Activated B cell treated with CpG ODN at 0.5 μM for 24 hours (primary cell): Measurements from ENCODE around the gene ARID4B. TPM values are rescaled to one million over a fixed set of nuclear protein-coding genes. Genes with fewer than 3 reads are reported as not detected.

ENCODE experiments used
- ATAC-seq: fragments of 200-7000 bp; cut with Tn5 transposase; one replicate; pipeline ENCODE4 v1.10.0; 2021; ENCODE audit warnings: low read depth, mild to moderate bottlenecking, moderate library complexity
- CTCF ChIA-PET: fragments of 350-600 bp; sonication (Branson Sonifier 250); formaldehyde crosslinking; loops from one replicate; lab custom pipeline; 2021; ENCODE audit warnings: antibody characterized with exemption; lab: Charles Lee
- POLR2A ChIA-PET: fragments of 350-600 bp; sonication (Branson Sonifier 250); formaldehyde crosslinking; loops from one replicate; lab custom pipeline; 2021; ENCODE audit warnings: antibody characterized with exemption; lab: Charles Lee
- DNase-seq: peaks from one replicate; pipeline ENCODE4 v3.0.0; 2022
- H3K27ac Mint-ChIP-seq: one replicate; pipeline ENCODE4 v1.8.0; 2020; ENCODE audit warnings: mixed read lengths
- H3K27me3 Mint-ChIP-seq: one replicate; pipeline ENCODE4 v1.8.0; 2021; ENCODE audit warnings: mixed read lengths
- H3K36me3 Mint-ChIP-seq: one replicate; pipeline ENCODE4 v1.8.0; 2021; ENCODE audit warnings: low read depth, mixed read lengths
- H3K4me1 Mint-ChIP-seq: one replicate; pipeline ENCODE4 v1.8.0; 2021; ENCODE audit warnings: mixed read lengths
- H3K4me3 Mint-ChIP-seq: one replicate; pipeline ENCODE4 v1.8.0; 2020; ENCODE audit warnings: mild to moderate bottlenecking, mixed read lengths
- H3K9me3 Mint-ChIP-seq: one replicate; pipeline ENCODE4 v1.8.0; 2020; ENCODE audit warnings: mixed read lengths
- intact Hi-C: fragments of 100-400 bp; cut with micrococcal nuclease; formaldehyde crosslinking; loops from one replicate; pipeline ENCODE4 v1.15.1; 2024
- total RNA-seq: library from RNA; stranded (reverse); gene quantifications from 2 replicates; pipeline ENCODE4 v1.2.3, GENCODE V29; 2022
- TF ChIP-seq, protein P1 (sequence below): fragments of 200-600 bp; IDR thresholded peaks from one replicate; pipeline ENCODE4 v1.8.0; 2022; ENCODE audit warnings: antibody characterized with exemption, mild to moderate bottlenecking

The ARID4B gene
- total RNA-seq, 1 donor from 2014 or later = 78.5 TPM

- TF ChIP-seq, protein P1, sequence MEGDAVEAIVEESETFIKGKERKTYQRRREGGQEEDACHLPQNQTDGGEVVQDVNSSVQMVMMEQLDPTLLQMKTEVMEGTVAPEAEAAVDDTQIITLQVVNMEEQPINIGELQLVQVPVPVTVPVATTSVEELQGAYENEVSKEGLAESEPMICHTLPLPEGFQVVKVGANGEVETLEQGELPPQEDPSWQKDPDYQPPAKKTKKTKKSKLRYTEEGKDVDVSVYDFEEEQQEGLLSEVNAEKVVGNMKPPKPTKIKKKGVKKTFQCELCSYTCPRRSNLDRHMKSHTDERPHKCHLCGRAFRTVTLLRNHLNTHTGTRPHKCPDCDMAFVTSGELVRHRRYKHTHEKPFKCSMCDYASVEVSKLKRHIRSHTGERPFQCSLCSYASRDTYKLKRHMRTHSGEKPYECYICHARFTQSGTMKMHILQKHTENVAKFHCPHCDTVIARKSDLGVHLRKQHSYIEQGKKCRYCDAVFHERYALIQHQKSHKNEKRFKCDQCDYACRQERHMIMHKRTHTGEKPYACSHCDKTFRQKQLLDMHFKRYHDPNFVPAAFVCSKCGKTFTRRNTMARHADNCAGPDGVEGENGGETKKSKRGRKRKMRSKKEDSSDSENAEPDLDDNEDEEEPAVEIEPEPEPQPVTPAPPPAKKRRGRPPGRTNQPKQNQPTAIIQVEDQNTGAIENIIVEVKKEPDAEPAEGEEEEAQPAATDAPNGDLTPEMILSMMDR = no peak
- Mint-ChIP-seq H3K27ac (no peak overlapping the region), H3K4me3 (no peak overlapping the region), H3K27me3 (no peaks in the 10 kb centered on the region), H3K4me1 (peaks cover 8% of the 10 kb centered on the region), H3K36me3 (peaks cover 54% of the 10 kb centered on the region), H3K9me3 (no peaks in the 10 kb centered on the region)
- ATAC-seq (no peak), DNase-seq (no peak)
- ChIA-PET POLR2A (no interaction called here), CTCF (interaction anchor here (1.1 to 1.9 kb wide), 4 partner anchors 12 to 88 kb away, joined by 3 to 6 read pairs (median 4); no protein-coding TSS in a partner anchor)
- intact Hi-C loops = no loop called here
Measured at GRCh38 chr1:235341334-235341733, 13.4 kb upstream of the ARID4B start.

DNA sequence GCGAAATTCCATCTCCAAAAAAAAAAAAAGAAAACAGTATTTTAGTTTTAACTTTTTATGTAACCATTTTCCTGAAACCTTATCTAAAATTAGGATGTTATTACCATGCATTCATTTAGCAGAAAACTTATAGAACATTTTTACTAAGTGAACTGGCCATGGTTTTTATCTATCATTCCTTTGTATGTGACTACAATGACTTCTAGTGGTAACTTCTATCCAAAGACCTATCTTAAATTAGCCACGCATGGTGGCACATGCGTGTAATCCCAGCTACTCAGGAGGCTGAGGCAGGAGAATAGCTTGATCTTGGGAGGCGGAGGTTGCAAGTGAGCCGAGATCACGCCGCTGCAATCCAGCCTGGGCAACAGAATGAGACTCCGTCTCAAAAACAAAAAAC lies 11.8 kb upstream of the ARID4B start:
- H3K27ac Mint-ChIP-seq = no peak overlapping the region
- ATAC-seq (no peak), DNase-seq (no peak)
- H3K36me3 Mint-ChIP-seq = peaks cover 49% of the 10 kb centered on the region
- TF ChIP-seq, protein P1 = no peak
- ChIA-PET CTCF (interaction anchor here (1.7 kb wide), 1 partner anchor 76 kb away, joined by 6 read pairs; no protein-coding TSS in a partner anchor), POLR2A (interaction anchor here (0.6 kb wide), 1 partner anchor 9 kb away, joined by 7 read pairs; no protein-coding TSS in a partner anchor)
- no peak overlapping the region for H3K4me3 Mint-ChIP-seq
- H3K9me3 Mint-ChIP-seq = no peaks in the 10 kb centered on the region
- intact Hi-C loops = no loop called here
- H3K4me1 Mint-ChIP-seq = peaks cover 8% of the 10 kb centered on the region
- H3K27me3 Mint-ChIP-seq = no peaks in the 10 kb centered on the region

- TF ChIP-seq, protein P1 = no peak
- H3K4me3 Mint-ChIP-seq = no peak overlapping the region
- ChIA-PET POLR2A (no interaction called here), CTCF (no interaction called here)
- peaks cover 12% of the 10 kb centered on the region for H3K4me1 Mint-ChIP-seq
- H3K27ac Mint-ChIP-seq = no peak overlapping the region
- peak; percentile 45 for ATAC-seq
- no peak for DNase-seq
- no peaks in the 10 kb centered on the region for H3K9me3 Mint-ChIP-seq
- intact Hi-C loops = no loop called here
- H3K27me3 Mint-ChIP-seq = no peaks in the 10 kb centered on the region
- H3K36me3 Mint-ChIP-seq = peaks cover 35% of the 10 kb centered on the region
Measured at GRCh38 chr1:235336903-235337302, 8.9 kb upstream of the ARID4B start.

GRCh38 chr1:235331401-235331800 lies 3.4 kb upstream of the ARID4B start:
- Mint-ChIP-seq H3K4me1 (peaks cover 8% of the 10 kb centered on the region), H3K36me3 (peaks cover 19% of the 10 kb centered on the region), H3K27me3 (no peaks in the 10 kb centered on the region), H3K9me3 (no peaks in the 10 kb centered on the region), H3K4me3 (peak overlapping the region; percentile 20), H3K27ac (no peak overlapping the region)
- intact Hi-C loops = no loop called here
- CTCF ChIA-PET = interaction anchor here (1.6 kb wide), 1 partner anchor 79 kb away, joined by 7 read pairs; no protein-coding TSS in a partner anchor
- no peak for DNase-seq
- POLR2A ChIA-PET = interaction anchor here (0.6 to 0.7 kb wide), 3 partner anchors 9 to 1328 kb away, joined by 3 to 7 read pairs (median 5); no protein-coding TSS in a partner anchor
- no peak for ATAC-seq
- TF ChIP-seq, protein P1 = no peak

DNA sequence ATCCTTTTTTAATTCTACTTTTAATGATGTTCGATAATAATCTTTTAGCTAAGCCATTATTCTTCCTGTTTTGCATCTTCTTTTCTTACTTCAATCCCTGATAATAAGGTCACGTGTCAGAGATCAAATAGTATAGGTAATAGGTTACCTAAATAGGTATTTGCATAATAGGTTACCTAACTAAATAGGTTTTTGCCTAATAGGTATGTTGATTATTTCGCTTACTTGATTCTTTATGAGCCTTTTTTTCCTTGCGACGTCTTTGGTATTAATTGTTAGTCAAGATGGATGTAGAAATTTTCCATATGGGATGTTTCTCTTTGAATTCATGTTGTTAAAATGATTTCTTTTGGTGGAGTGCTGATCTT lies 2.9 kb upstream of the ARID4B start:
- no peaks in the 10 kb centered on the region for H3K27me3 Mint-ChIP-seq
- peaks cover 12% of the 10 kb centered on the region for H3K4me1 Mint-ChIP-seq
- TF ChIP-seq, protein P1 = no peak
- H3K4me3 Mint-ChIP-seq = peak overlapping the region; percentile 20
- DNase-seq (no peak), ATAC-seq (no peak)
- intact Hi-C loops = no loop called here
- ChIA-PET POLR2A (interaction anchor here (0.7 kb wide), 1 partner anchor 9 kb away, joined by 7 read pairs; no protein-coding TSS in a partner anchor), CTCF (interaction anchor here (1.6 kb wide), 1 partner anchor 78 kb away, joined by 7 read pairs; no protein-coding TSS in a partner anchor)
- no peaks in the 10 kb centered on the region for H3K9me3 Mint-ChIP-seq
- peak overlapping the region; percentile 37 for H3K27ac Mint-ChIP-seq
- H3K36me3 Mint-ChIP-seq = peaks cover 18% of the 10 kb centered on the region
